Stimulated activated CD8-positive, alpha-beta memory T cell treated with anti-CD3 and anti-CD28 coated beads, Interleukin-7, amount 100 ng/mL, for 48 hours (primary cell): ENCODE results near the gene PTPRN2.

ENCODE experiments used
- DNase-seq, 2 donors: peaks; one replicate each; pipeline ENCODE4 v3.0.0-alpha.2; 2020; ENCODE audit warnings: low read depth in 1 of 2; ENCODE audit errors: extremely low read depth in 1 of 2

PTPRN2 gene

DNA sequence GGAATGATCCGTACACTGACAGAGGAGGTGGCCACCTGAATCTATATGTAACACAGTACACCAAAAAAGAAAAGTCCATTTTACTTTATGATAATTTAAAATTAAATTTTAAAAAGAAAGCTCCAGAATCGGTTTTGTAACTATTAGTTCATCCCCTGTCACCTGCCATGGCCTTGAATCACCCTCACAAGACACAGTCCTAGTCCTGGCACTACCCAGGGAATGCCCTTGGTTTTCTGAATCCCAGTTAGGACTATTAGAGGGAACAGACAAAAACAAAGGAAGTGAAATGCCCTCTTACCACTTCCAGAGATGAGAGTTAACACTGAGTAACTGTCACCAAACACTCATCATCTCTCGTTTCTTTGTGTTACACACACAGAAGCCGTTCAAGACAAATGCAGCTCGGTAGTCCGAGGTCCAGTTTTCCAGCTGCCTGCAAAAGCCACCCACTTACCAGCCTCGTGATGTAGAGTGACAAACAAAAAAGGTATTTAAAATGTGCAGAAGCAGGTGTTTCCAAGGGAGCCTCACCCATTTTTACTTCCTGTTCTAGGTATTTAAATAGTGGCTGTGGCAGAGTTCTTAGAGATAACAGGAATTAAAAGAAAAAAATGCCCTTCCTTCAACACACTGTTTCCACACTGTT lies 6.1 kb downstream of the PTPRN2 start:
- DNase-seq, result no peak

DNA sequence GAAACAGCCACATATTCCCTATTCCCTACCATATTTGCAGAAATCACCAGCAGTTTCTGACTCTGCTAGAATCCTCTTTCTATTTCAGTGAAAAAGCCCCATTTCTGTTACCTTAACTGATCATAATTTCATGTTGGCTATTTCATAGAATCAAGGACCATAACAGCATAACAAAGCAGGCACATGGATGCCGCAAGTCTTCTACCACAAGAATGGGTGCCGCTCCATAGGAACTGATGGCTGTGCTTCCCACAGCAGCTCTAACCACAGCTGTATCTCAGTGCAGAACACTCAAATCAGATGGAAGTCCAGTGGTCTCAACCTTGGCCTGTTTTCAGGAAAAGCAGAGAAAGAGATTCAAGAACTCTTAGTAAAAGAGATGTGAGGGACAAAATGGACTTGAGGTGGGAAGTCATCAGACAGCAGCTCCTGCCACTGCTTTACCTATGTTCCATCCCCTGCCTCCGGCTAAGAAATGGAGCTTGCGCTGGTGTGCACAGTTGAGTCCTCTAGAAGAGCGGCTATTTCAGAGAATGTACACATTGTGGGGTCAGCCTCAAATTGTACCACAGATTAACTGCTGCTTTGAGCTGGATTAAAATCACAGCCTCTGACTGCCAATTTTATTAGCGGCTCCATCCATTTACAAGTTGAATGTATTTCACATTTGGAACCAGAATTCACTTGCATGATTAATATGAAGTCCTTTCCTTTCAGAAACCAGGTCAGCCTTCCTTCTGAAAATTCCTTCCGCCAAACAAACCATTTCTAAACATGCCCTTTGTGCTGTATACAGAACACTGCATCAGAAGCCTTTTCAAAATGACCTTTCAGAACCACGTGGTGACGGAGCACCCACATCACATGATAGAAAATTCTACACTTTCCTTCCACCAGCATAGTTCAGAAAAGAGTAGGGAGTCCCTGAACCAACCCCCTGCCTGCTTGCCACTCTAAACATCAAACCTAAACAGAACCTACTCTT lies 7.7 kb downstream of the PTPRN2 start:
- DNase-seq, result no peak

DNA sequence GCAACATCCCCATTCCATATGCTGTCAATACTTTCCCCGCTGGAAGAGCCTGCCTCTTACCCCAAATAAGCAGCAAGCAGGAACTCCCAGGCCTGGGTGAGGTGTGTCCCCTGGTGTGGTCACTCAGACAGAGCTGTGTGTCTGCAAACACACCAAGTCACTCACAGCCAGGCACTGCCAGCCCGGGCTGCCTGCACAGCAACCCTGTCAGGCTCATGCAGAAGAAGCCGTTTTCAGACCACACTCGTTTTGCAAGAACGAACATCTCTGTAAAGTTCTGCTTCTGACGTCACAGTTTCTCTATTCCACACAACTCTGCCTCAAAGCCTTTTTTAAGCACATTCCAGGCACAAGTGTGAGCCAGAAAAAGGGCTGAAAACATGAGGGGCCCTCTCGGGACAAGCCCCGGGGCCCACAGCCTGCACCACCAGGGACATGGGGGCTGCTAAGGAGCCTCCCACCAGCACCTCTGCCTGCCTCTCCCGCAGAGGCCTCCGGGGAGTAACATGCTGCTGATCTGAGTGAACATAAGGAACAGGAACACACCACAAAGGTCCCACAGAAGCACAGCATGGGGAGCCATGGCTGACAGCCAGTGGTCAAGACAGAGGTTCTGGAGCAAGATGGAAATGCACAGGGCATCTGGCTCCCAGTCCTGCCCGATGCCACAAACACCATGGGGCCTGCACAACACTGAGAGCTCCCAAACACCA lies 11.4 kb downstream of the PTPRN2 start:
- no peak for DNase-seq

DNA sequence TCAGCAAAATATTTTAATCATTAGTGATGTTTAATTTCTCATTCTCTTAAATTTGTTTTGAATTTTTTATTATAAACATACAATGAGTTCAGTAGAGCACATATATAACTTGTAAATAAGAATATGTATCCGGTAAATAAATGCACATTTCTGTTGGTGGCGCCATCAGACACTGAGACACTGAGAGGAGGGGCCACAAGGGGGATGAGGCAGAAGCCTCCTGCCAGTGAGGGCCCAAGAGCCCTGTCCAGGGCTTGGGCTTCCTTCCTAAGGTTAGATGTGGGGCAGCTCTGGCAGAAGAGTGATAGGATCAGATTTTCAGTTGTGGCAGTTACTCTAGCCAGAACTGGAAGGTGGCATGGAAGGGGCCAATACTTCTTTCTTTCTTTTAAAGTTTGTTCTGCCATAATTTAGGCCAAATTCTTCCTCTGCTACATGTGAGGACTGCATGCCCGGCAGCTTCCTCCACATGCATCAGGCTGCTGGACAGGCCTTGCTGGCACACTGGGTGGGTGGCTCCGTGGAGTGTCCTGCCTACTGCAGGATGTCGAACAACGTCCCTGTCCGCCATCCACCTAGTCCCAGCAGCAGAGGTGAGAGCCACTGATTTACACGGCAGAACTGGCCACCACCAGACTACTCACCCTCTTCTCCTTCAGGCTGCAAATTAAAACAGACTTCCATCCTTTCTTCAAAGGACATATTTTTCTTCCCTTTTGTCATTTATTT lies 13.2 kb downstream of the PTPRN2 start:
- no peak for DNase-seq

DNA sequence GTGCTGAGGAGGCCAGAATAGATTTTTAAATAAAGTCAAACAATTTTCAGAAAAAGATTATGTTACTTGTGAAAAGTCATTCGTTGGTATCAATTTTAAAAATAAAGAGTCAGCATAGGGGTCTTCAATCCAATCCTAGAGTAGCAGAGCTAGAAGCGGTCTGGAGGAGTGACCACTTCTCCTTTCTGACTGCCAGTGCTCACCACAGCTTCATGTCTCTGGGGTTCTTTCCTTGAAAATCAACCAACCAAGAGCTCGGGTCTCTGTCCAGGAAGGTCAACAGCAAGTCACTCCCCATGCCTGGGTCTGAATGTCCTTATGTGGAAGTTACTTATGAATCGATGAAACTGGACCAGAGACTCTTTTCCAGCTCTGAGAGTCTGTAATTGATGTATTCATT lies 14.3 kb downstream of the PTPRN2 start:
- no peak for DNase-seq

DNA sequence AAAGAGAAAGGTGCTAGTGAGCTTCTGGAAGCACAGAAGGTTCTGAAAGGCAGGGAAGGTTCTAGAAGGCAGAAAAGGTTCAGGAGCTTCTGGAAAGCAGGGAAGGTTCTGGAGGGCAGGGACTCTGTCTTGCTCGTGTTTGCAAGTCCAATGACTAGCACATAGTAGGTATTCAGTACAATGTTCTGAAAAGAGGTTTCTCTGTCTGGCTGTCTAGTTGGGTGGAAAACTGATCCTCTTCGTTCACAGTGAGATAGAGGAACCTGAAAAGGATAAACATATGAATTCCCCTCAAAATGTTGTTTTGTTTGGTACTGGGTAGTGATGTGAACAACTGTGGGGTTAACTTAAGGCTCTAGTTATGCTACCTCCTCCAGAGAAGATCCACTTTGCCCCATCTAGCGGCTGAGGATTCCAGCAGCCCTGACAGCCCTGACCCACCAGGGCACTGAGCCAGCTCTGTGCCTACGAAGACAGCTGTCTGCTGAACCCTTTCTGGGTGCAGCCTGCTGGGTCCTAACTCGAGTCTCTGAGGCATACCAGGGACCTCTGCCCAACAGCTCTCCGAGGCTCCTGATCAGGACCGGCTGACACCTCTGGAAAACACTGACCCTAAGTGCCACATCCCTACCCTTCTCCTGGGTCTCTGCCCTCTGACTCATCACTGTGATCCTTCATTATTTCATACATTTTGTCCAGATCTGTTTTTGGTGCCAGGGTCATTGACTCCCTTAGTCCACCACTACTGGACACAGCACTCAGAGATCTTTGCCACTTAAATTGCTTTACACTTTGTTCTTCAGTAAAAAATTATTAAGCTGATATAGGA lies 15.4 kb downstream of the PTPRN2 start:
- no peak for DNase-seq

DNA sequence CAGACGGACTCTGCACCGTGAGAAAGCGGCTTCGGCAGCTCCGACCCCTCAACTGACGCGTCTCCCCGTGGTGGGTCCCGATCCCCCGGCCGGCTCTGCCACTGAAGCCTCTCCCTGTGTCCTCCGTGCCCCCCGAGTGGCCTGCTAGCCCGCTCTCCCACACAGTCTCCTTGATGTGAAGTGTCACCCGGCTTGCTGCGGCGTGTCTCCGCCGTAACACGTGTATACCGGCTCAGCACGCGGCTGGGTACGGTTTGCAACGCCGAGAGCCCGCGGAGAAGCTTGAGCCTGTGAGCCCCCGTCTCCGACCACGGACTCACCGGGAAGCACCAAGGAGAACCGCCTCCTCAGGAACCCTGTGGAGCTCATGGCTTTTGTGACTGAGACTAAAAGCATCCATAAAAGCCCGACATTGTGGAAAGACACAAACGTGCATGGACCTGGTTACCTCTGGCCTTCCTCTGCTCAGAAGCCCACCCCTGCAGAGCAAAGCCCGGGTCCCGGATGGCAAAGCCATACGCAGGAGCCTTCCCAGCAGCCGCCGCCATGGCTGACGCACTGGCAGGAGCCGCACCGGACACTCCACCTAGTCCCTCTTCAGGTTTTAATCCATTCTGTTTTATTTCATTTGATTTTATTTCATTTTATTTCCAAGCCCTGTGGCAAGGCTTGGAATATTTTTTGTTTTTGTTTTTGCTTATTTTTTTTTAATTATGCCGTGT lies 17.0 kb downstream of the PTPRN2 start:
- no peak for DNase-seq

DNA sequence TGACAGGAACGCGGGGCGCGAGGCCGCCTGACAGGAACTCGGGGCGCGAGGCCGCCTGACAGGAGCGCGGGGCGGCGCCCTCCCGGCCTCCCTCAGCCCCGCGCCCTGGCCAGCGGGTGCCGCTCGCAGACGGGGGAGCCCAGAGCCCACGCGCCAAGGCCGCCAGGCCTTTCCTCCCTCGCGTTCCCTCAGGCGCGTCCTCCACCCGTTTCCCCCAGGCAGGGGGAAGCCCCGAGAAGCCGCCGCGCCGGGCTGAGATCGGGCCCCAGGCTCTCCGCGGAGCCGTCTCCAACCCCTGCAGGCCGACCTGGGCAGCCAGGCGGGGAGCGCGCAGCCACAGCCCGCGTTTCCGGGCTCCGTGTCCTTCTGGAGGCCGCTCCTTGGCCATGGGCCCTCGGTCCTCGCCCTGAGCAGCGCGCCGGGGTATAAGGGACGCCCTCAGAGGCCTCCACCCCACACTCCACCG lies 17.7 kb downstream of the PTPRN2 start:
- no peak for DNase-seq

DNA sequence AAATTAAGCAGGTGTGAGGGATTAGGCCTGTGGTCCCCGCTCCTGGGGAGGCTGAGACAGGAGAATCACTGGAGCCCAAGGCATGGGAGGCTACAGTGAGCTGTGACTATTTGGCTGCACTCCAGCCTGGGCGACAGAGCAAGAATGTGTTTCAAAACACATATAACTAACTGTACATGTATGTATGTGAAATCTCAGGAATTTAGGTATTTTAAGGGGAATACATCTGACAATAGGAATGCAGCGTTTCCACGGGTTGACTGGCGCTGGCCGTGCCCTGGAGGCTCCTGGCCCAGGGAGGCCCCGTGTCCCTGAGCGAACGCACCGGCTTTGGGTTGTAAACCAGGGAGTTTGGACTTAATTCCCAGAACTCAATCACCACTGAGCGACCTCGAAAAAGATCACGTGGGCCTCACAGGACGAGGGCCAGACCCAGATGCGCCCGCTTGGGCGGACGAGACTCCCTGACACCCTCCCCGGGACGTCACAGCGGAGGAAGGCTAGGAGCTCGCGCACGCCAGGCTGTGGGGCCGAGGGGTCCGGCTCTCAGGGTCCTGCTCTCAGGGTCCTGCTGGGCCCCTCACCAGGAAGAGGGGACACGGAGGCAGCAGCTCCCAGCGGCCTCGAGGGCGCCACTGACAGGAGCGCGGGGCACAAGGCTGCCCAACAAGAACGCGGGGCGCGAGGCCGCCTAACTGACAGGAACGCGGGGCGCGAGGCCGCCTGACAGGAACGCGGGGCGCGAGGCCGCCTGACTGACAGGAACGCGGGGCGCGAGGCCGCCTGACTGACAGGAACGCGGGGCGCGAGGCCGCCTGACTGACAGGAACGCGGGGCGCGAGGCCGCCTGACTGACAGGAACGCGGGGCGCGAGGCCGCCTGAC lies 18.4 kb downstream of the PTPRN2 start:
- no peak for DNase-seq

DNA sequence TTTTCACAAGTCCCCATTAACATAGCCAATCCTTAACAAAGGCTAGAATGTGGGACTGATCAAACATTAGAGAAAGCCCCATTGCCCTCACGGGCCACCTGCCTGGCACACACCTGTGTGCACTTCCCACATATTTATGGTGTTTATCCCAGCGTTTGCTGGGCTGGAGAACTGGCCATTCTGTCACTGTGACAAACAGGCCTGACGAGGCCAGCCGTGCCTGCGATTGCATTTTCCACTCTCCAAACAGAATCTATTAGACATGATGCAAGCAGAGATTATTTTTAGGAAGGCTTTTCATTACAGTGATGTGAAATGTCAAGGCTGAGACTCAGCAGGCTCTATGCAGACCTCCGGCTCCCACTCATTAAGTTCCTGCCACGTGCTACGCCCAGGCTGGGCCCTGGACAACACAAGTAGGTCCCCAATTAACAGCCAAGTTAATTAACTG lies 20.4 kb downstream of the PTPRN2 start:
- DNase-seq, result no peak

DNA sequence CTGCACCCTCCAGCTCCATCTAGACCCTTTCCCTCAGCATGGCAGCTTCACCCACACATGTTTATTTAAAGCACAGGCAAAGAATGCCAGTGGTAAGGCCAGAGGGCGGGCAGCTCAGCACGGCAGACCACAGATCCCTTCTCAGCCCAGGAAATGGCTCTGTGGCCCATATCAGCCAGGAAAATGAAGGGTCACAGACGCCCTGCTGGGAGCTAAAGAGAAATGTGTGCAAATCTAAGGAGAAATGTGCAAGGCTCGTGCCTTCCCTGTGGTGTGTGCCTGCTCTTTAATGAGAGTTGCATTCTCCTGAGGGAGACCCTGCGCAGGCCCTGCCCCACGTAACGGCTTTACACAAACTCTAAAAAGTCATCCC lies 23.0 kb downstream of the PTPRN2 start:
- no peak for DNase-seq

DNA sequence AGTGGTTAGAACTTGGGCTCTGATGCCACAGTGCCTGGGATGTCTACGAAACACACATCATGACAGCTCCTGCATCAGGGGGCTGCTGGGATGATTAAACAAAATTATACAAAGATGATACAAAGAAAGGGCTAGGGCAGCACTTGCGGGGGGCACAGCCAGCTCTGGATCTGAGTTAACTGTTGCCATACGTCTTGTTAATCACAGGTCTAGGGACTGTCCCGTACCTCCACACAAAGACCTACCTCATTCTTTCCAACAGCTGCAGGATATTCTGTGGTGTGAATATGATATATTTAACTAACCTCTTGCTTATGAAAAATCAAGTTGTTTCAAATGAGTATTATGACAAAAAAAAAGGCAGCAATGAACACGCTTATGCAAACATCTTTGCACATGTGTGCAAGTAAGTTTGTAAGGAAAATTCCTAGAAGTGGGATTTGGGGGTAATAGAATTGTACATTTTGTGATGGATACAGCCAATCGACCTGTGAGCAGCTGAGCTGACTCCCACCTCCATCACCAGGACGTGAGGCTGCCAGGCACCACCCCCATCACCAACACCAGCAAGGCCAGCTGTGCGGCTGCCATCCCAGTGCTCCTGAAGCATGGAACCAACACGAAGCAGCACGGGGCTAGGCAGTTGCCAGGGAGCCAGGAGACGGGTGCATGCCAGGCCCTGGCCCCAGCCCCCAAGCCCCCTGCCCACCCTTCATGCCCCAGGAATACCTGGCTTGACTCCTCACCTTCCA lies 23.5 kb downstream of the PTPRN2 start:
- no peak for DNase-seq

DNA sequence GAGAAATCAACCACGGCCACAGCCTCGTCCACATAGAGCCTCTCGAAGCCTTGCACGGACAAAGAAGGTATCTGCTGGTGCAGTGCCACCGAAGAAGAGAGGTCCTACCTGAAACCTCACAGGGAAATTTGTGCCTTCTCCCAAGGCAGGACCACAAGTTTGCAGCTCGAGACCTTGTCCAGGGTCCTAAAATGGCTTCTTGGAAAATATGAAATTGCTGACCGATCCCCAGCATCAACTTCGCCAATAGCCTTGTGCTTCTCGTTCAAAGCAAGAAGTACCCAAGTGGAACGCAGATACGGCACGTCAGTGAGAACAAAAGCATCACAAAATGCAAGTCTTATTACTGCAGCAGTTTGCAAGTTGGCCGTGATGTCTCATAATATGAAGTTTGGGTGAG lies 24.6 kb downstream of the PTPRN2 start:
- no peak for DNase-seq

DNA sequence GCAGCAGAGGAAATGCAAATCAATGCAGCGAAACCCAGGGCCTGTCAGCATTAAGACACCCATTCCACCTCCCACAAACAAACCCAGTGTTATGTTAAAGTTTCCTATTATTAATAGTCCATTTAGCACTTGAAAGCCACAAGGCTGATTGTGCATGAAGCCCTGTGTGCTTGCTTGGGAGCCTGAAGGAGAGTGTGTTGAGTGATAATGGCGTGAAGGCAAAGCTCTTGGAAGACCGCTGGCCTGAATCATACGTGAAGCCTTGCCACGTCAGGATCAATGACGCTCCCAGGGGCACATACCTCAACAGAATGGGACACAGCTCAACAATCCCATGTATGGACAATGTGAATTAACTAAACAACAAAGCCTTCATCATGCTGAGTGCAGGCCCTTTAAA lies 25.1 kb downstream of the PTPRN2 start:
- no peak for DNase-seq

DNA sequence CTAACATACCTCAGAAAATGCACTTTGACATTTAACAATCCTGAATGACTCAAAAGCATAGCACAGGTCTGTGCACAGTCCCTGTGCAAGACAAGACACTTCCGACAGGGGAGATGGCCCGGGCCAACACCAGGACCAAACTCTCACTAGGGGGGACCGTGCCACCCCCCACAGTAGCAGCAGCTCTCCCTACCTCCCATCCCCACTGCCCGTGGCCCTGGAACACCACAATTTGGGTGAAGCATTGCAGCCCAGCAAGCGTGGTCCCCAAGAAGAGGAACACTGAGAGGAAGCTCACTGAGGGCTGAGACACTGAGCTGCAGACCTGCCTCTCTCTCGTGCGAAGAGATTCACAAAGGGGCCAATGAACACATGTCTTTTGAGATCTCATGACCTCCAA lies 26.0 kb downstream of the PTPRN2 start:
- DNase-seq, result no peak

DNA sequence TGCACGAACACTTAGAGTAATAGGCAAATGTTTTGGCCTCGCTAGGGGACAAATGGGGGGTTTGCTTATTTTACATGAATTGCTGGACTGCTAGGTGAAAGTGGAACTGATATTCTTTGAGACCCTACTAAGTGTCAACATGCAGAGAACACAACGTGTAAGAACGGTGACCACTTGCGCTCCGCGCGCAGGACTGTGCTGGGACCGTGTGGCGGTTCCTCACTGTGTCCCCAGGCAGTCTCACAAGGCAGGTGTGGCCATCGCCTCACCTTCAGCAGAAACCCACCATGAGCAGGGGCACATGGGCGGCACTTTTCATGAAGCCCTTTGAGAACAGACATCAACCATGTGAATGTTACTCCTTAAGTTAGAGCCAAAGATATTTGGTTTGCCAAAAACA lies 27.2 kb downstream of the PTPRN2 start:
- no peak for DNase-seq

DNA sequence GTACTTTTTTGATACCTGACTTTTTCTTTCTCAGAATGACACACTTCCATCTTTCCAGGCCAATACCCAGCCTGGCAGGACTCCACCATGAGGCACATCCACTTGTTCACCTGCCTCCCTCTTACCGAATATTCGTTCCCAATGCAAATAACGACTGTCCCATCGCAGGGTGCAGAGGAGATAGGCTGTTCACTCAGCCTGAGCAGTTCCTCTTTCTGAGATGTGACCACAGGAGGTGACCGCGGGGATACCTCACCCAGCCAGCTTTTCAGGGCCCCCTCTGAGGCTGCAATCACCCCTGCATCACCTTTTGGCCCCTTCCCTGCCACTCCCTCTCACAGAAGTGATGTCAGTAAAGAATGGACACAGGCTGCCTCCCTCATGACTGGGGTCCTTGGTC lies 28.3 kb downstream of the PTPRN2 start:
- no peak for DNase-seq

DNA sequence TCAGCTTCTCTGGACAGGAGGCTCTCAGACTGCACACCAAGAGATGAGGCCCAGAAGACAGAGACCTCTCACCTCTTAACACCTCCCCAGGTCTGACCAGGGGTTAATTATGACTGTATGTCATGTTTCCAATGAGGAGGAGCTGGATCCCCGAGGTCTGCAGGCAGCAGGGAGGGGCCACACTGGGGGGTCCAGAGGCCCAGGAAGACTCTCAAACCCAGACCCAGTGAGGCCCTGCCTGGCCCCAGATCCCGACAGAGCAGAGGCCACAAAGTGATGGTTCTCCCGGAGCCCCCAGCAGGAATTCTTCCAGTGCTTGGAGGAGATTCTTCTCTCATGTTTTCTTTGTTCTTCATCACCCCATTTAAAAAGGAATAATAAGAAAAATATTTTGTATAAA lies 28.8 kb downstream of the PTPRN2 start:
- no peak for DNase-seq
